A673 (cell line): ENCODE results near the gene ANKRD44. TPM values are rescaled to one million over a fixed set of nuclear protein-coding genes. Genes with fewer than 3 reads are reported as not detected.

Experiments used
- BruUV-seq: library from RNA; stranded (reverse); fragments of 400-500 nt; replicated peaks from 2 replicates; lab custom pipeline; 2021; lab: Mats Ljungman, UMichigan
- CTCF ChIA-PET: fragments of 300-600 bp; sonication (Branson Sonifier 250); formaldehyde crosslinking; loops from one replicate; lab custom pipeline; 2022; ENCODE audit warnings: antibody characterized with exemption; lab: Charles Lee
- POLR2A ChIA-PET: fragments of 300-600 bp; sonication (Branson Sonifier 250); formaldehyde crosslinking; loops from one replicate; lab custom pipeline; 2022; ENCODE audit warnings: antibody characterized with exemption; ENCODE audit not compliant: low non-redundant PET; lab: Charles Lee
- DNase-seq: peaks from one replicate; pipeline ENCODE4 v3.0.0-alpha.2; 2015; ENCODE audit warnings: low spot score
- H3K27ac ChIP-seq: fragments of 200-600 bp; sonication (generic); 2 replicates; pipeline ENCODE4 v1.5.1; 2016; ENCODE audit warnings: mixed run types, low read depth, mild to moderate bottlenecking, mixed read lengths, antibody characterized with exemption, low read length; ENCODE audit not compliant: poor library complexity, severe bottlenecking
- H3K27me3 ChIP-seq: fragments of 200-600 bp; sonication (generic); replicated peaks from 2 replicates; pipeline ENCODE4 v1.6.1; 2017; ENCODE audit warnings: mixed run types, low read depth, mild to moderate bottlenecking, mixed read lengths, antibody characterized with exemption, low read length; ENCODE audit not compliant: insufficient read depth, poor library complexity
- H3K36me3 ChIP-seq: fragments of 200-600 bp; sonication (generic); 2 replicates; pipeline ENCODE4 v1.6.1; 2016; ENCODE audit warnings: mixed run types, mild to moderate bottlenecking, mixed read lengths, antibody characterized with exemption, low read length; ENCODE audit not compliant: insufficient read depth, poor library complexity, severe bottlenecking
- H3K4me1 ChIP-seq: fragments of 200-600 bp; sonication (generic); 2 replicates; pipeline ENCODE4 v1.6.1; 2017; ENCODE audit warnings: mixed run types, mild to moderate bottlenecking, mixed read lengths, antibody characterized with exemption, low read length; ENCODE audit not compliant: insufficient read depth, poor library complexity, severe bottlenecking
- H3K4me3 ChIP-seq: fragments of 200-600 bp; sonication (generic); 2 replicates; pipeline ENCODE4 v1.5.1; 2016; ENCODE audit warnings: low read depth, mixed run types, mild to moderate bottlenecking, mixed read lengths, low read length; ENCODE audit not compliant: poor library complexity, severe bottlenecking
- H3K9me3 ChIP-seq: fragments of 200-600 bp; sonication (generic); 2 replicates; pipeline ENCODE4 v1.6.1; 2016; ENCODE audit warnings: mixed run types, low read depth, mild to moderate bottlenecking, mixed read lengths, antibody characterized with exemption, low read length; ENCODE audit not compliant: poor library complexity, severe bottlenecking
- EZH2 ChIP-seq: fragments of 200-600 bp; sonication (generic); IDR thresholded peaks from 2 replicates; pipeline ENCODE4 v1.6.1; 2017; ENCODE audit warnings: borderline replicate concordance, low read depth, mild to moderate bottlenecking, mixed read lengths, antibody characterized with exemption, low read length; ENCODE audit not compliant: poor library complexity, severe bottlenecking
- intact Hi-C: fragments of 100-400 bp; cut with micrococcal nuclease; formaldehyde crosslinking; loops from one replicate; pipeline ENCODE4 v1.10.0; 2022; ENCODE audit not compliant: unreplicated experiment
- total RNA-seq: library from RNA; stranded (reverse); gene quantifications from 2 replicates; pipeline ENCODE4 v1.2.3, GENCODE V29; 2021
- TF ChIP-seq, protein P1 (sequence below): fragments of 300-800, 200-600 bp; sonication (generic); conservative IDR thresholded peaks from 2 replicates; pipeline ENCODE4 v1.5.1; 2017; ENCODE audit warnings: low read depth, mild to moderate bottlenecking, antibody characterized with exemption, low read length, moderate library complexity, mixed read lengths

The ANKRD44 gene
- total RNA-seq, 1 experiment from 2014 or later, result 17.0 TPM

DNA sequence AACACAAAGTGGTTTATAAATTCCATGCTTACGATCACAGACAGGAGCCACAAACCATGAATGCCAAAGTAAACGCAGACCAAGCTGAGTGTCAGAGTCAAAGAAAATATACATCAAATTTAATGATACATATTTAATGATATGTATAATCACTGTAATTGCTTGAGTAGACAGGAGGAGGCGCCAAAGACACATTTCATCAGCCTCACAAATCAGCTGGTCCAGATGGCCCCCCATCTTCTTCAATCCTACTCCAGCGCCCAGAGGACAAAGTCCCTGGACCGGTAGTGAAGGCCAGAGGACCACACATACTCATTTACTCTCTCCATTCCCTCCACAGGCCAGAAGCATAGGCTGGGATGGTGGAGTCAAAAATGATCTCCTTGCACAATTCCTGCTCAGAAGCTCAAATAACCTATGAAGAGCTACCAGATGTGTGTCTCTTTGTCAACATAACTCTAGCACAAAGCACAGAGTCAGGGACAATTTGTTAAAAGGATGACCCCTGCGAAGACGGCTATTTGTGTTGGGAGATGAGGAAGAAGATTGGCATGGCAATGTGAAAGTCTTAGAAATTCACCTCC lies 234.7 kb downstream of the ANKRD44 start:
- peak overlapping the region; percentile 10 for H3K27ac ChIP-seq
- BruUV-seq, result no TSS peak
- no peak for TF ChIP-seq EZH2
- TF ChIP-seq, protein P1, sequence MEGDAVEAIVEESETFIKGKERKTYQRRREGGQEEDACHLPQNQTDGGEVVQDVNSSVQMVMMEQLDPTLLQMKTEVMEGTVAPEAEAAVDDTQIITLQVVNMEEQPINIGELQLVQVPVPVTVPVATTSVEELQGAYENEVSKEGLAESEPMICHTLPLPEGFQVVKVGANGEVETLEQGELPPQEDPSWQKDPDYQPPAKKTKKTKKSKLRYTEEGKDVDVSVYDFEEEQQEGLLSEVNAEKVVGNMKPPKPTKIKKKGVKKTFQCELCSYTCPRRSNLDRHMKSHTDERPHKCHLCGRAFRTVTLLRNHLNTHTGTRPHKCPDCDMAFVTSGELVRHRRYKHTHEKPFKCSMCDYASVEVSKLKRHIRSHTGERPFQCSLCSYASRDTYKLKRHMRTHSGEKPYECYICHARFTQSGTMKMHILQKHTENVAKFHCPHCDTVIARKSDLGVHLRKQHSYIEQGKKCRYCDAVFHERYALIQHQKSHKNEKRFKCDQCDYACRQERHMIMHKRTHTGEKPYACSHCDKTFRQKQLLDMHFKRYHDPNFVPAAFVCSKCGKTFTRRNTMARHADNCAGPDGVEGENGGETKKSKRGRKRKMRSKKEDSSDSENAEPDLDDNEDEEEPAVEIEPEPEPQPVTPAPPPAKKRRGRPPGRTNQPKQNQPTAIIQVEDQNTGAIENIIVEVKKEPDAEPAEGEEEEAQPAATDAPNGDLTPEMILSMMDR, result peak; percentile 59
- peaks cover 74% of the 10 kb centered on the region for H3K4me1 ChIP-seq
- DNase-seq, result no peak
- no peaks in the 10 kb centered on the region for H3K9me3 ChIP-seq
- intact Hi-C loops, result loop anchor here (5.0 kb wide), 1 partner anchor 91 kb away; no protein-coding TSS in a partner anchor
- H3K36me3 ChIP-seq, result peaks cover 8% of the 10 kb centered on the region
- CTCF ChIA-PET, result no interaction called here
- no peaks in the 10 kb centered on the region for H3K27me3 ChIP-seq
- POLR2A ChIA-PET, result no interaction called here
- H3K4me3 ChIP-seq, result no peak overlapping the region

DNA sequence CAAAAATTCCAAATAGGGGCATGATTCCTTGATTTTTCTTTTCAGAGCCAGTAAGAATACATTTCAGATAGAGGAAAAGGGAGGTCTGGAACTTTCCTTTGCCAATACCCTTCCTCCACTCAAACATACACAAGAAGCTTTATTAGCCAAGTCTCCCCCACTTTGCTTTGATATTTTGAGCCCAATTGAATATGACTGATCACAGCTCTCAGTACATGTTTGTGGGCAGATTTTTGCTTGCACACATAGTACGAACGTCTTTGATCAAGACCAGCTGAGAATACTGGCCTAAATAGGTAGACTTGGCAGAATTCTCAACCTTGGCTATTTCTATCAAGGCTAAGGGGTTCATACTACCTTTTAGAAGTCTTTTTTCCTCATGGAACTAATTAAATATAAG lies 235.3 kb downstream of the ANKRD44 start:
- intact Hi-C loops, result loop anchor here (5.0 kb wide), 1 partner anchor 92 kb away; no protein-coding TSS in a partner anchor
- ChIA-PET CTCF (no interaction called here), POLR2A (no interaction called here)
- no TSS peak for BruUV-seq
- no peaks in the 10 kb centered on the region for H3K9me3 ChIP-seq
- H3K4me3 ChIP-seq, result no peak overlapping the region
- TF ChIP-seq, protein P1, result no peak
- TF ChIP-seq EZH2, result no peak
- no peaks in the 10 kb centered on the region for H3K27me3 ChIP-seq
- peaks cover 74% of the 10 kb centered on the region for H3K4me1 ChIP-seq
- H3K27ac ChIP-seq, result peak overlapping the region; percentile 98
- DNase-seq, result no peak
- H3K36me3 ChIP-seq, result peaks cover 8% of the 10 kb centered on the region

GRCh38 chr2:197073701-197074433 lies 236.7 kb downstream of the ANKRD44 start:
- no peak for DNase-seq
- no TSS peak for BruUV-seq
- Histone ChIP-seq H3K36me3 (peaks cover 8% of the 10 kb centered on the region), H3K4me3 (no peak overlapping the region), H3K9me3 (no peaks in the 10 kb centered on the region), H3K27ac (peak overlapping the region; percentile 98), H3K27me3 (no peaks in the 10 kb centered on the region), H3K4me1 (peaks cover 70% of the 10 kb centered on the region)
- ChIA-PET CTCF (no interaction called here), POLR2A (no interaction called here)
- no peak for TF ChIP-seq EZH2
- TF ChIP-seq, protein P1, result no peak
- intact Hi-C loops, result no loop called here
